ENCODE measurements around the gene OLFML2A.
"Not testable (repeated sequence)": the region's sequence is repeated elsewhere in the genome, so short reads cannot be mapped to it uniquely, and the experiment has no call there.

OLFML2A gene

GRCh38 chr9:124776954-124777648 lies at the start of gene OLFML2A:
Gene OLFML2A (plus strand): TSS chr9:124777133. CDS start chr9:124777271, 138 bp downstream.
- DNase-seq (ENCODE audit: extremely low read depth in 1 of 2, low read depth in 1 of 2), result no peak

GRCh38 chr9:124730772-124731171 lies 46.2 kb upstream of the OLFML2A start:
- DNase-seq (ENCODE audit: extremely low read depth in 1 of 2, low read depth in 1 of 2), result no peak

- no peak for DNase-seq (ENCODE audit: extremely low read depth in 1 of 2, low read depth in 1 of 2)
Measured at GRCh38 chr9:124733964-124734740, 42.8 kb upstream of the OLFML2A start.

- DNase-seq (ENCODE audit: extremely low read depth in 1 of 2, low read depth in 1 of 2), result not testable (repeated sequence)
Measured at GRCh38 chr9:124734741-124735083, 42.2 kb upstream of the OLFML2A start.

GRCh38 chr9:124735121-124735520 lies 41.8 kb upstream of the OLFML2A start:
- DNase-seq (ENCODE audit: extremely low read depth in 1 of 2, low read depth in 1 of 2), result no peak

- DNase-seq (ENCODE audit: extremely low read depth in 1 of 2, low read depth in 1 of 2), result not testable (repeated sequence)
Measured at GRCh38 chr9:124738075-124738474, 38.9 kb upstream of the OLFML2A start.

- no peak for DNase-seq (ENCODE audit: extremely low read depth in 1 of 2, low read depth in 1 of 2)
Measured at GRCh38 chr9:124739360-124739759, 37.6 kb upstream of the OLFML2A start.

GRCh38 chr9:124741149-124741548 lies 35.8 kb upstream of the OLFML2A start:
- DNase-seq (ENCODE audit: extremely low read depth in 1 of 2, low read depth in 1 of 2), result no peak

GRCh38 chr9:124741662-124742061 lies 35.3 kb upstream of the OLFML2A start:
- DNase-seq (ENCODE audit: extremely low read depth in 1 of 2, low read depth in 1 of 2), result no peak

- DNase-seq (ENCODE audit: extremely low read depth in 1 of 2, low read depth in 1 of 2), result no peak
Measured at GRCh38 chr9:124742940-124743339, 34.0 kb upstream of the OLFML2A start.

- no peak for DNase-seq (ENCODE audit: extremely low read depth in 1 of 2, low read depth in 1 of 2)
Measured at GRCh38 chr9:124743686-124744348, 33.1 kb upstream of the OLFML2A start.

- DNase-seq (ENCODE audit: extremely low read depth in 1 of 2, low read depth in 1 of 2), result no peak
Measured at GRCh38 chr9:124747065-124747464, 29.9 kb upstream of the OLFML2A start.

GRCh38 chr9:124749284-124749683 lies 27.6 kb upstream of the OLFML2A start:
- DNase-seq (ENCODE audit: extremely low read depth in 1 of 2, low read depth in 1 of 2), result no peak

- DNase-seq (ENCODE audit: extremely low read depth in 1 of 2, low read depth in 1 of 2), result no peak
Measured at GRCh38 chr9:124749781-124750180, 27.2 kb upstream of the OLFML2A start.

GRCh38 chr9:124752967-124753366 lies 24.0 kb upstream of the OLFML2A start:
- no peak for DNase-seq (ENCODE audit: extremely low read depth in 1 of 2, low read depth in 1 of 2)

- DNase-seq (ENCODE audit: extremely low read depth in 1 of 2, low read depth in 1 of 2), result no peak
Measured at GRCh38 chr9:124754289-124754688, 22.6 kb upstream of the OLFML2A start.

GRCh38 chr9:124755061-124755460 lies 21.9 kb upstream of the OLFML2A start:
- no peak for DNase-seq (ENCODE audit: extremely low read depth in 1 of 2, low read depth in 1 of 2)

- DNase-seq (ENCODE audit: extremely low read depth in 1 of 2, low read depth in 1 of 2), result no peak
Measured at GRCh38 chr9:124756011-124756410, 20.9 kb upstream of the OLFML2A start.

GRCh38 chr9:124757616-124758015 lies 19.3 kb upstream of the OLFML2A start:
- DNase-seq (ENCODE audit: extremely low read depth in 1 of 2, low read depth in 1 of 2), result no peak

GRCh38 chr9:124758061-124758460 lies 18.9 kb upstream of the OLFML2A start:
- DNase-seq (ENCODE audit: extremely low read depth in 1 of 2, low read depth in 1 of 2), result no peak

GRCh38 chr9:124758691-124759090 lies 18.2 kb upstream of the OLFML2A start:
- DNase-seq (ENCODE audit: extremely low read depth in 1 of 2, low read depth in 1 of 2), result no peak

GRCh38 chr9:124759327-124759726 lies 17.6 kb upstream of the OLFML2A start:
- no peak for DNase-seq (ENCODE audit: extremely low read depth in 1 of 2, low read depth in 1 of 2)

Measured in activated CD8-positive, alpha-beta memory T cell treated with anti-CD3 and anti-CD28 coated beads for 1 hour (primary cell).